Measurements from ENCODE around the gene SPRR1B.
"Not testable (repeated sequence)": the region's sequence is repeated elsewhere in the genome, so short reads cannot be mapped to it uniquely, and the experiment has no call there.

Gene SPRR1B

GRCh38 chr1:153040950-153041631 is 10.1 kb downstream of the SPRR1B start, which contains the start of gene SPRR2D:
TSS of gene SPRR2D (minus strand) at chr1:153041120. CDS start at chr1:153040346, 774 bp downstream.
- DNase-seq (ENCODE audit: low spot score), result no peak

GRCh38 chr1:153049211-153049610 is 18.2 kb downstream of the SPRR1B start:
- DNase-seq (ENCODE audit: low spot score), result no peak

GRCh38 chr1:153056111-153056510 is 25.1 kb downstream of the SPRR1B start:
- DNase-seq (ENCODE audit: low spot score), result not testable (repeated sequence)

- DNase-seq (ENCODE audit: low spot score), result no peak
Measured at GRCh38 chr1:153057375-153057774, 26.4 kb downstream of the SPRR1B start, which contains the start of gene SPRR2A. TSS of gene SPRR2A (minus strand) at chr1:153057512. CDS start at chr1:153056735, 777 bp downstream.

GRCh38 chr1:153058154-153058553 is 27.2 kb downstream of the SPRR1B start:
- DNase-seq (ENCODE audit: low spot score), result no peak

GRCh38 chr1:153058826-153059784 is 28.1 kb downstream of the SPRR1B start:
- DNase-seq (ENCODE audit: low spot score), result no peak

- no peak for DNase-seq (ENCODE audit: low spot score)
Measured at GRCh38 chr1:153070243-153070642, 39.2 kb downstream of the SPRR1B start.

GRCh38 chr1:153071511-153071910 is 40.5 kb downstream of the SPRR1B start, which contains the start of gene SPRR2B:
TSS of gene SPRR2B (minus strand) at chr1:153071611. CDS start at chr1:153070839, 772 bp downstream.
- no peak for DNase-seq (ENCODE audit: low spot score)

GRCh38 chr1:153072806-153073726 is 42.1 kb downstream of the SPRR1B start:
- no peak for DNase-seq (ENCODE audit: low spot score)

- no peak for DNase-seq (ENCODE audit: low spot score)
Measured at GRCh38 chr1:153081736-153082135, 50.7 kb downstream of the SPRR1B start.
